AG04450 (cell line): ENCODE measurements around the gene ZP4. TPM values are rescaled to one million over a fixed set of nuclear protein-coding genes. Genes with fewer than 3 reads are reported as not detected.

Source experiments
- CTCF ChIA-PET: fragments of 300-600, 350-600 bp; formaldehyde crosslinking; extraction: SDS; loops from one replicate; lab custom pipeline; 2022; ENCODE audit warnings: antibody characterized with exemption, inconsistent platforms; lab: Charles Lee
- POLR2A ChIA-PET: fragments of 350-600 bp; formaldehyde crosslinking; extraction: SDS; loops from one replicate; lab custom pipeline; 2021; ENCODE audit warnings: antibody characterized with exemption, inconsistent platforms; lab: Yijun Ruan, JAX
- DNase-seq: peaks from one replicate; pipeline ENCODE4 v3.0.0-alpha.2; 2011; ENCODE audit warnings: low read depth, low spot score
- H3K27ac ChIP-seq: one replicate; pipeline ENCODE4 v1.5.1; 2012; ENCODE audit warnings: low read depth, low read length, control low read depth
- H3K27me3 ChIP-seq: one replicate; pipeline ENCODE4 v1.6.0; 2012; ENCODE audit warnings: low read length; ENCODE audit not compliant: control insufficient read depth, insufficient read depth
- H3K4me3 ChIP-seq: 2 replicates; pipeline ENCODE4 v1.5.1; 2011; ENCODE audit warnings: mild to moderate bottlenecking, low read depth, low read length, control low read depth
- H3K9me3 ChIP-seq: 2 replicates; pipeline ENCODE4 v1.5.1; 2012; ENCODE audit warnings: low read length; ENCODE audit not compliant: control insufficient read depth, insufficient read depth
- CTCF ChIP-seq: IDR thresholded peaks from 2 replicates; pipeline ENCODE4 v1.5.1; 2011; ENCODE audit warnings: low read depth, low read length, control low read depth, inconsistent platforms
- polyA plus RNA-seq: library from polyadenylated mRNA; depleted of rRNA; stranded (reverse); fragments of >200 nt; gene quantifications from 2 replicates; pipeline ENCODE4 v1.2.3, GENCODE V29; 2011

ZP4 gene
- polyA plus RNA-seq, 1 experiment, result not detected

- no peak for DNase-seq
- no peak overlapping the region for H3K27ac ChIP-seq
- H3K4me3 ChIP-seq, result no peak overlapping the region
- TF ChIP-seq CTCF, result no peak
- POLR2A ChIA-PET, result no interaction called here
- peaks cover 15% of the 10 kb centered on the region for H3K9me3 ChIP-seq
- H3K27me3 ChIP-seq, result no peaks in the 10 kb centered on the region
- CTCF ChIA-PET, result interaction anchor here (1.1 kb wide), 1 partner anchor 28 kb away, joined by 6 read pairs; no protein-coding TSS in a partner anchor
Observed at GRCh38 chr1:237834461-237834860, 56.3 kb downstream of the ZP4 start.

GRCh38 chr1:237834048-237834447, 56.7 kb downstream of the ZP4 start:
- no peak for DNase-seq
- H3K27me3 ChIP-seq, result no peaks in the 10 kb centered on the region
- CTCF ChIA-PET, result interaction anchor here (1.1 kb wide), 1 partner anchor 27 kb away, joined by 6 read pairs; no protein-coding TSS in a partner anchor
- no peak for TF ChIP-seq CTCF
- H3K9me3 ChIP-seq, result peaks cover 11% of the 10 kb centered on the region
- POLR2A ChIA-PET, result no interaction called here
- no peak overlapping the region for H3K27ac ChIP-seq
- no peak overlapping the region for H3K4me3 ChIP-seq

- no peaks in the 10 kb centered on the region for H3K27me3 ChIP-seq
- no peak for TF ChIP-seq CTCF
- DNase-seq, result no peak
Observed at GRCh38 chr1:237832858-237833257, 57.9 kb downstream of the ZP4 start.

More at GRCh38 chr1:237832858-237833257, 57.9 kb downstream of the ZP4 start:
- Histone ChIP-seq H3K27ac (no peak overlapping the region), H3K9me3 (peaks cover 4% of the 10 kb centered on the region; the same call in 1 of the 2 replicates), H3K4me3 (no peak overlapping the region)
- ChIA-PET CTCF (no interaction called here), POLR2A (no interaction called here)
